Activated naive CD4-positive, alpha-beta T cell (primary cell): ENCODE data around the gene DNAAF2.
"Not testable (repeated sequence)": the region's sequence is repeated elsewhere in the genome, so short reads cannot be mapped to it uniquely, and the experiment has no call there.

Experiments
- DNase-seq, 4 experiments: peaks; one replicate each; lab custom pipeline; 2025; lab: John Stamatoyannopoulos, UW

Gene DNAAF2

GRCh38 chr14:49621114-49621881, 13.7 kb downstream of the DNAAF2 start:
- peak in 1 of 4 experiments; percentile 59 for DNase-seq

GRCh38 chr14:49620182-49621113, 14.6 kb downstream of the DNAAF2 start, which contains the start of the genes MGAT2 and RPL36AL:
Gene MGAT2 (plus strand): TSS chr14:49620799. CDS start chr14:49621269, 470 bp downstream.
Gene RPL36AL (minus strand): TSS chr14:49620626. CDS start chr14:49619104, 1,522 bp downstream.
- DNase-seq: peak; percentile 82 to 90 (median 90)

- DNase-seq: no peak
Measured at GRCh38 chr14:49619730-49620129, 15.3 kb downstream of the DNAAF2 start.

- not testable (repeated sequence) for DNase-seq
Measured at GRCh38 chr14:49619273-49619672, 15.8 kb downstream of the DNAAF2 start.

- no peak for DNase-seq
Measured at GRCh38 chr14:49617852-49618519, 17.1 kb downstream of the DNAAF2 start.

GRCh38 chr14:49615776-49616175, 19.3 kb downstream of the DNAAF2 start:
- DNase-seq: no peak

- no peak for DNase-seq
Measured at GRCh38 chr14:49614196-49614595, 20.8 kb downstream of the DNAAF2 start.

- no peak for DNase-seq
Measured at GRCh38 chr14:49612671-49613070, 22.4 kb downstream of the DNAAF2 start.

GRCh38 chr14:49612251-49612650, 22.8 kb downstream of the DNAAF2 start:
- DNase-seq: no peak

- DNase-seq: no peak
Measured at GRCh38 chr14:49607583-49607982, 27.5 kb downstream of the DNAAF2 start.

GRCh38 chr14:49598485-49599300, 36.4 kb downstream of the DNAAF2 start, which contains the start of gene LRR1:
Gene LRR1 (plus strand): TSS chr14:49598940. CDS start chr14:49599021, 81 bp downstream.
- DNase-seq: peak; percentile 76 to 83 (median 82)

GRCh38 chr14:49598189-49598484, 36.9 kb downstream of the DNAAF2 start:
- DNase-seq: no peak

GRCh38 chr14:49594347-49595091, 40.5 kb downstream of the DNAAF2 start:
- no peak for DNase-seq

GRCh38 chr14:49593016-49593415, 42.0 kb downstream of the DNAAF2 start:
- DNase-seq: no peak

- DNase-seq: no peak
Measured at GRCh38 chr14:49589387-49589786, 45.7 kb downstream of the DNAAF2 start.

- peak in 1 of 4 experiments; percentile 39 for DNase-seq
Measured at GRCh38 chr14:49586673-49587460, 48.2 kb downstream of the DNAAF2 start.

- DNase-seq: peak; percentile 93 to 99 (median 96)
Measured at GRCh38 chr14:49585803-49586672, 49.0 kb downstream of the DNAAF2 start, which contains the start of gene RPS29. Gene RPS29 (minus strand): TSS chr14:49586380. CDS start chr14:49586346, 34 bp downstream.

- not testable (repeated sequence) for DNase-seq
Measured at GRCh38 chr14:49584981-49585640, 49.9 kb downstream of the DNAAF2 start.
